22Rv1 (cell line): ENCODE data around the gene LRRC57.

Source experiments
- ZFX ChIP-seq: fragments of 450-650 bp; IDR thresholded peaks from 2 replicates; pipeline ENCODE4 v1.6.1; 2017; ENCODE audit warnings: antibody characterized with exemption, borderline replicate concordance
- TF ChIP-seq, protein P1 (sequence below): fragments of 450-650 bp; IDR thresholded peaks from 2 replicates; pipeline ENCODE4 v1.5.1; 2017; ENCODE audit warnings: mild to moderate bottlenecking

DNA sequence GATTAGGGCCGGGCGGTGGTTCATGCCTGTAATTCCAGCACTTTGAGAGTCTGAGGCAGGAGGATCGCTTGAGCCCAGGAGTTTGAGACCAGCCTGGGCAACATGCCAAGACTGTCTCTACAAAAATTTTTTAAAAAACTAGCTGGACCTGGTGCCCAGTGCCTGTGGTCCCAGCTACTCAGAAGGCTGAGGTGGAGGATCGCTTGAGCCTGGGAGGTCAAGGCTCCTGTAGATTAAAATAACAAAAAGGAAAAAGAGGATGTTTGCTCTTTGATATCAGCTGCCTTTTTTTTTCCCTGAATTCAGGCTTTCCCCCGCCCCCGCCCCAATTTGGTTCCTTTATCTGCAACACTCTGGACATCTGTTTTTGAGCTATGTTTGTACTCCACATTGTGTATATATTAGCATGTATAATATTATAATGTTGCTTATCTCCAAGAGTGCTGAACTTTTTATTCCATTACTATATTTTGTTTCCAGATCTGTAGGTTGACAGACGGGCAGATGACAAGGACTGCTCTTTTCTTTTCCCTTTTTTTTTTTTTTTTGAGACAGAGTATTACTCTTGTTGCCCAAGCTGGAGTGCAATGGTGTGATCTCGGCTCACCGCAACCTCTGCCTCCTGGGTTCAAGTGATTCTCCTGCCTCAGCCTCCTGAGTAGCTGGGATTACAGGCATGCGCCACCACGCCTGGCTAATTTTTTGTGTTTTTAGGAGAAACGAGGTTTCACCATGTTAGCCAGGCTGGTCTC lies 48.6 kb downstream of the LRRC57 start:
- TF ChIP-seq, protein P1, sequence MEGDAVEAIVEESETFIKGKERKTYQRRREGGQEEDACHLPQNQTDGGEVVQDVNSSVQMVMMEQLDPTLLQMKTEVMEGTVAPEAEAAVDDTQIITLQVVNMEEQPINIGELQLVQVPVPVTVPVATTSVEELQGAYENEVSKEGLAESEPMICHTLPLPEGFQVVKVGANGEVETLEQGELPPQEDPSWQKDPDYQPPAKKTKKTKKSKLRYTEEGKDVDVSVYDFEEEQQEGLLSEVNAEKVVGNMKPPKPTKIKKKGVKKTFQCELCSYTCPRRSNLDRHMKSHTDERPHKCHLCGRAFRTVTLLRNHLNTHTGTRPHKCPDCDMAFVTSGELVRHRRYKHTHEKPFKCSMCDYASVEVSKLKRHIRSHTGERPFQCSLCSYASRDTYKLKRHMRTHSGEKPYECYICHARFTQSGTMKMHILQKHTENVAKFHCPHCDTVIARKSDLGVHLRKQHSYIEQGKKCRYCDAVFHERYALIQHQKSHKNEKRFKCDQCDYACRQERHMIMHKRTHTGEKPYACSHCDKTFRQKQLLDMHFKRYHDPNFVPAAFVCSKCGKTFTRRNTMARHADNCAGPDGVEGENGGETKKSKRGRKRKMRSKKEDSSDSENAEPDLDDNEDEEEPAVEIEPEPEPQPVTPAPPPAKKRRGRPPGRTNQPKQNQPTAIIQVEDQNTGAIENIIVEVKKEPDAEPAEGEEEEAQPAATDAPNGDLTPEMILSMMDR: no peak
- TF ChIP-seq ZFX: no peak
